Activated naive CD4-positive, alpha-beta T cell treated with anti-CD3 and anti-CD28 coated beads, Interleukin-2, amount 50 U/mL, for 72 hours (primary cell): Measurements from ENCODE around the gene STPG2. TPM values are rescaled to one million over a fixed set of nuclear protein-coding genes. Genes with fewer than 3 reads are reported as not detected.

Source experiments
- ATAC-seq, 2 donors: fragments of 150-1000 bp; cut with Tn5 transposase; 2 replicates each; pipeline ENCODE4 v1.10.0; 2021; ENCODE audit warnings: mild to moderate bottlenecking in 2 of 2, moderate library complexity in 2 of 2
- DNase-seq, 2 donors: peaks; one replicate each; pipeline ENCODE4 v3.0.0; 2021 to 2022; ENCODE audit warnings: low spot score in 2 of 2
- H3K27ac Mint-ChIP-seq, 2 donors: one replicate each; pipeline ENCODE4 v1.8.0; 2022; ENCODE audit warnings: mild to moderate bottlenecking in 2 of 2, mixed read lengths in 2 of 2
- H3K36me3 Mint-ChIP-seq, 2 donors: one replicate each; pipeline ENCODE4 v1.8.0; 2022; ENCODE audit warnings: mixed read lengths in 2 of 2
- H3K9me3 Mint-ChIP-seq, 2 donors: one replicate each; pipeline ENCODE4 v1.8.0; 2022; ENCODE audit warnings: mixed read lengths in 2 of 2
- total RNA-seq, 2 donors: library from RNA; stranded (reverse); gene quantifications; one replicate each; pipeline ENCODE4 v1.2.3, GENCODE V29; 2022

Gene STPG2
- total RNA-seq, 2 donors from 2014 or later = 0.18 to 0.19 TPM

DNA sequence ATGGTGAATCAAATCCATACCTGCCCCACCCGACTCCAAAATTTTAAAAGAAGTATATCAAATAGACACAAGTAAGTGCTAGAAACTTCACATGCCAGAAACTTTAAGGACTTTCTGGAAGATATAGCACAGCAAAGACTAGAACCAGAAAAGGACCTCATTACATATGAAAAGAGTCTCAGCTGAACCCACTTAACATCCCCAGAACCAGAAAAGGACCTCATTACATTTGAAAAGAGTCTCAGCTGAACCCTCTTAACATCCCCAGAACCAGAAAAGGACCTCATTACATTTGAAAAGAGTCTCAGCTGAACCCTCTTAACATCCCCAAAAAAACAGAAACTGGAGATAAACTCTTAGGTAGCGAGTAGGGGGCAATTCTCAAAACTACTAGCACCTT, 32.3 kb downstream of the STPG2 start:
- Mint-ChIP-seq H3K9me3 (no peaks in the 10 kb centered on the region), H3K36me3 (no peaks in the 10 kb centered on the region), H3K27ac (no peak overlapping the region)
- DNase-seq (no peak), ATAC-seq (no peak)

- H3K27ac Mint-ChIP-seq = no peak overlapping the region
- H3K9me3 Mint-ChIP-seq = no peaks in the 10 kb centered on the region
- ATAC-seq (no peak), DNase-seq (no peak)
- H3K36me3 Mint-ChIP-seq = no peaks in the 10 kb centered on the region
These were observed 33.1 kb downstream of the STPG2 start for GRCh38 chr4:98110214-98110613.

DNA sequence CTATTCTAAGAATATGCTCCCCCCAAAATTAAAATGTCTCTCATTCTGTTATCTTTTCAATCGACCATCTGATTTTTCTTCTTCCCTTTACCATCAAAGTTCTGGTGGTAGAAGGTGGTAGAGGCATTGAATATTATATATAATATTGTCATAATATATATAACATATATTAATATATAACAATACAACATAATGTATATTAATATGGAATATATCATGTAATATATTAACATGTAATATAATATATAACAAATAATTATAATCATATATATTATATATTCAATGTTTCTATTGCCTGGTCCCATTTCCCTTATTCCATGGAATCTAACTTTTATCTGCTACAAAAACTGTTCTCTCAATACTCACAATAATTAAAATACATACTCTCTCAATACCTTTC, 40.6 kb downstream of the STPG2 start:
- H3K9me3 Mint-ChIP-seq = no peaks in the 10 kb centered on the region
- no peaks in the 10 kb centered on the region for H3K36me3 Mint-ChIP-seq
- DNase-seq (no peak), ATAC-seq (no peak)
- H3K27ac Mint-ChIP-seq = no peak overlapping the region

DNA sequence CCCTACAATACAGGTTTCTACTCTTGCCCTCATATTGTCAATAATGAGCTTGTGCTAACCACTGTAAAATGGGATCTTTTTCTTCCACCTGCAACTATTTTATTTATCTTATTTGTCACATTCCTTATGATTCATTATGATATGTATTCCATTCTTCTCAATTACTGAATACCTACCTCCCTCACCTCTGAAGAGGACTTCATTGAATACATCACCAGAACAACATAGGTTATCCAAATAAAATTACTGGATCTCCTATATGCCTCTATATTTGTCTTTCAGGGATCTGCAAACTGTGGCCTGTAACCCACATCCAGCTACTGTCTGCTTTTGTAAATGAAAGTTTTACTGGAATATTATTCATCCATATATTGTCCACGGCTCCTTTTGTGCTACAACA, 41.3 kb downstream of the STPG2 start:
- Mint-ChIP-seq H3K27ac (no peak overlapping the region), H3K36me3 (no peaks in the 10 kb centered on the region), H3K9me3 (no peaks in the 10 kb centered on the region)
- DNase-seq (no peak), ATAC-seq (no peak)

- peaks cover 0 to 5% of the 10 kb centered on the region in 2 donors for H3K36me3 Mint-ChIP-seq
- peaks cover 7 to 12% of the 10 kb centered on the region in 2 donors for H3K9me3 Mint-ChIP-seq
- no peak overlapping the region for H3K27ac Mint-ChIP-seq
- ATAC-seq (no peak), DNase-seq (no peak)
These were observed 44.5 kb downstream of the STPG2 start for GRCh38 chr4:98098764-98099163.

GRCh38 chr4:98094118-98094517, 49.2 kb downstream of the STPG2 start:
- H3K9me3 Mint-ChIP-seq = peaks cover 7 to 12% of the 10 kb centered on the region in 2 donors
- no peak for ATAC-seq
- peaks cover 0 to 5% of the 10 kb centered on the region in 2 donors for H3K36me3 Mint-ChIP-seq
- DNase-seq = no peak
- H3K27ac Mint-ChIP-seq = no peak overlapping the region

GRCh38 chr4:98093662-98094061, 49.6 kb downstream of the STPG2 start:
- ATAC-seq (no peak), DNase-seq (no peak)
- Mint-ChIP-seq H3K36me3 (peaks cover 0 to 5% of the 10 kb centered on the region in 2 donors), H3K27ac (no peak overlapping the region), H3K9me3 (peaks cover 7 to 12% of the 10 kb centered on the region in 2 donors)

GRCh38 chr4:98092833-98093439, 50.3 kb downstream of the STPG2 start:
- no peak for ATAC-seq
- DNase-seq = no peak
- peaks cover 7 to 12% of the 10 kb centered on the region in 2 donors for H3K9me3 Mint-ChIP-seq
- H3K36me3 Mint-ChIP-seq = peaks cover 0 to 5% of the 10 kb centered on the region in 2 donors
- H3K27ac Mint-ChIP-seq = no peak overlapping the region

GRCh38 chr4:98081936-98082335, 61.3 kb downstream of the STPG2 start:
- Mint-ChIP-seq H3K9me3 (no peaks in the 10 kb centered on the region), H3K36me3 (no peaks in the 10 kb centered on the region), H3K27ac (no peak overlapping the region)
- ATAC-seq = no peak
- DNase-seq = no peak

- H3K36me3 Mint-ChIP-seq = no peaks in the 10 kb centered on the region
- no peak for DNase-seq
- ATAC-seq = no peak
- H3K27ac Mint-ChIP-seq = no peak overlapping the region
- H3K9me3 Mint-ChIP-seq = no peaks in the 10 kb centered on the region
These were observed 74.8 kb downstream of the STPG2 start for GRCh38 chr4:98068495-98068894.

DNA sequence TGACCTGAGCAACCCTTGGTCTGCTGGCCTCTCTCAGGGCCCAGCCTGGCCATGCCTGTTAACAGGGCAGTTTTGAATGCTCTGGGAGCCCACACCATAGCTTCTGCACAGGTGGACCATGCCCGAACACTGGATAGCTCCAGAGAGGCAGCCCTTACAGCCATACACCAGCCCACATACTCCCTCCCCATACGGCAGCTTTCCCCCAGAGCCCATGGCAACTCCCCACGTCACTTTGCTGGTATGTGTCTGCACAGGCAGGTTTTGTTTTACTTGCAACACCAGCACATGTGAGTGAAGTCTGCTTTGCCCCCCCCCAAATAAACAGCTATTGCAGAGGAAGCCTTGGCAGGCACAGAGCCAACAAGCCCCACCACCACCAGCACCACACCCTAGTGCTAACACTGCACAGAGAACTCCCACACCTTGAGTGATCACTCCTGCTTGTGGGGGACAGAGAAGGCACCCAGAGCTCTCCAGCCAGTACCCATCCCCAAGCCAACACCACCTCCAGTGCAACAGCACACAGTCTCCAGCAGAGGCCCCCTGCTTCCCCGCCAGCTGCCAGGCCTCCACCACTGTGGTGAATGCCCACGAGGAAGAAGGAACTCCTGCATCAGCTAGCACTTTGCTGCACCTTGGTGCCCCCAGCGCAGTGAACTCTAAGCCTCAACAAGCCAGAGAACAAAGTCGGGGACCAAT, 87.3 kb downstream of the STPG2 start:
- DNase-seq (no peak), ATAC-seq (no peak)
- peaks cover 11 to 25% of the 10 kb centered on the region in 2 donors for H3K9me3 Mint-ChIP-seq
- peaks cover 0 to 34% of the 10 kb centered on the region in 2 donors for H3K36me3 Mint-ChIP-seq
- H3K27ac Mint-ChIP-seq = no peak overlapping the region

DNA sequence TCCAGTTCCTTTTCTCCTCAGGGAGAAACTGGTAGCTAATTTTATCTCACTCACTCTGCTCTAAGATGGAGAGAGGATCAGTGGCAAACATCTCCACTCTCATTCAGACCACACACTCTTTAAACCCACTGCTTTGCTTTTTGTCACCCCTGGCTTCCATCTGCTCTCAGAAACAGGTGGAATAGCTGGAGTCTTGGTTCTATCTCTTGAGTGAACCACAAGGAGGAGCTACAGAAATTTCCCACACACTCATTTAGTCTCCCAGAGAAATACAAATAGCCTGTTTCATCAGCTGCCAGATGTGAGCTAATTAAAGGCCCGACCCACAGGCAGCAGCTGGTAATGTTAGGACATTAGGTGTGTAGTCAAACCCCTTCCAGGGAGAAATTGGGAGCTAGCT, 96.6 kb downstream of the STPG2 start:
- Mint-ChIP-seq H3K27ac (no peak overlapping the region), H3K9me3 (no peaks in the 10 kb centered on the region), H3K36me3 (no peaks in the 10 kb centered on the region)
- DNase-seq = no peak
- ATAC-seq = no peak

- Mint-ChIP-seq H3K27ac (no peak overlapping the region), H3K9me3 (peaks cover 18 to 23% of the 10 kb centered on the region in 2 donors), H3K36me3 (peaks cover 0 to 13% of the 10 kb centered on the region in 2 donors)
- DNase-seq (no peak), ATAC-seq (no peak)
These were observed 113.2 kb downstream of the STPG2 start for GRCh38 chr4:98030059-98030458.

DNA sequence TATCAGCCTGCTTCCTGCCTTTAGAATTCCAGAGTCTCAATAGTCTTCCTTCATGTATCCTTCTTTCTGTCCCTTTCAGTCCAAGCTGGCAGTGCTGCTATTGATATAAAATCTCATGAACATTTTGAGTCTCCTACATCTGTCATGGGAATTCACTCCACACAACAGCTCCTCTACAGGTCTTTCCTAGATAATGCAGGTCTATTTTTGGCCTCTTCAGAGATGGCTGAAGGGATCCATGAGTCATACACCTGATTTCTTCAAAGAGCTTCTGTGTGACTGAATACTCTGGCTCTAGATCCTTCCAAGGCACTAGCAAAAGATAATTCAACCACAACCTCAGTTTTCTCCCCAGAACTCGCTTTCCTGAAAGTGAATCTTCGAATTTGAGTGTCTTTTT, 115.4 kb downstream of the STPG2 start:
- ATAC-seq (peak in 1 of 2 donors; percentile 37), DNase-seq (no peak)
- H3K9me3 Mint-ChIP-seq = peaks cover 25 to 26% of the 10 kb centered on the region in 2 donors
- peaks cover 0 to 19% of the 10 kb centered on the region in 2 donors for H3K36me3 Mint-ChIP-seq
- H3K27ac Mint-ChIP-seq = no peak overlapping the region

- no peak for ATAC-seq
These were observed 116.9 kb downstream of the STPG2 start for GRCh38 chr4:98026362-98026761.

DNA sequence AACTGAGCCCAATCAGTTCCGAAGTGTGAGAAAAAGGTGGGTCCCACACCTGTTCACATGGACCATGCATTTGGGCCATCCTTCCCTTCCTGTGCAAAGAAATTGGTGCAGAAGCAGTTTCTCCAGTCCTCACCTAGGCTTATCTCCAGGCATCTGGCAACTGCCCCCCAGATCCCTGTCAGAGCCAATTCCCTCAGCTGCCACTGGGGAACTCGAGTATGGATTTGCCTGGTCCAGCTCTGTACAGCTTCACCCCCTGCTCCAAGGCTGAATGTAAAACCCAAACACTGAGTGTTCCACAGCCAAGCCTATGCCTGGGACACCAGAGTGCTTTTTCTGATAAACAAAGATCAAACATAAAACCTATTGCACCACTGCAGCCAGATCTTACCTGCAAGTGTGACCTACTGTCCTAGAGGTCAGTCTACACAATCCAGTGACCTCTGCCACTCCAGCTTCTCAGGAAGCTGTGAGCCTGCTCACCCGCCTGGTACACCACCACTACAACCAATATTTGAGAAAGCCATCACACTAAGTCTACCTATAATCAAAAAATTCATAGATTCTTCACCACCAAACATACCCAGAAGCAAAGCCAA, 136.4 kb downstream of the STPG2 start:
- ATAC-seq = no peak
- Mint-ChIP-seq H3K9me3 (peaks cover 20 to 25% of the 10 kb centered on the region in 2 donors), H3K36me3 (peaks cover 0 to 6% of the 10 kb centered on the region in 2 donors), H3K27ac (no peak overlapping the region)
- no peak for DNase-seq

More at GRCh38 chr4:98026362-98026761, 116.9 kb downstream of the STPG2 start:
- H3K36me3 Mint-ChIP-seq = peaks cover 0 to 19% of the 10 kb centered on the region in 2 donors
- H3K9me3 Mint-ChIP-seq = peaks cover 21 to 23% of the 10 kb centered on the region in 2 donors
- no peak overlapping the region for H3K27ac Mint-ChIP-seq
- DNase-seq = no peak

GRCh38 chr4:98006060-98006459, 137.2 kb downstream of the STPG2 start:
- Mint-ChIP-seq H3K36me3 (peaks cover 0 to 6% of the 10 kb centered on the region in 2 donors), H3K27ac (no peak overlapping the region), H3K9me3 (peaks cover 18 to 22% of the 10 kb centered on the region in 2 donors)
- ATAC-seq = no peak
- no peak for DNase-seq
